ENCODE results near the gene SH3BGR.

Gene SH3BGR

GRCh38 chr21:39461419-39461818, 9.6 kb downstream of the SH3BGR start:
- no peak for DNase-seq

GRCh38 chr21:39463308-39463707, 11.5 kb downstream of the SH3BGR start:
- no peak for DNase-seq

GRCh38 chr21:39466584-39466983, 14.8 kb downstream of the SH3BGR start:
- no peak for DNase-seq

- no peak for DNase-seq
These were observed 16.0 kb downstream of the SH3BGR start for GRCh38 chr21:39467746-39468145.

- DNase-seq = no peak
These were observed 16.8 kb downstream of the SH3BGR start for GRCh38 chr21:39468559-39468958.

GRCh38 chr21:39471598-39471997, 19.8 kb downstream of the SH3BGR start:
- DNase-seq = no peak

- no peak for DNase-seq
These were observed 21.0 kb downstream of the SH3BGR start for GRCh38 chr21:39472786-39473185.

GRCh38 chr21:39474611-39475010, 22.8 kb downstream of the SH3BGR start:
- no peak for DNase-seq

GRCh38 chr21:39479164-39479813, 27.5 kb downstream of the SH3BGR start:
- DNase-seq = no peak

GRCh38 chr21:39479814-39480182, 28.0 kb downstream of the SH3BGR start:
- no peak for DNase-seq

- DNase-seq = no peak
These were observed 28.5 kb downstream of the SH3BGR start for GRCh38 chr21:39480271-39480670.

- DNase-seq = no peak
These were observed 30.1 kb downstream of the SH3BGR start for GRCh38 chr21:39481886-39482285.

- no peak for DNase-seq
These were observed 32.1 kb downstream of the SH3BGR start for GRCh38 chr21:39483917-39484316.

GRCh38 chr21:39484711-39485276, 33.0 kb downstream of the SH3BGR start:
- no peak for DNase-seq

- no peak for DNase-seq
These were observed 37.7 kb downstream of the SH3BGR start for GRCh38 chr21:39489380-39489924.

GRCh38 chr21:39499156-39499555, 47.4 kb downstream of the SH3BGR start:
- no peak for DNase-seq

GRCh38 chr21:39502631-39503030, 50.9 kb downstream of the SH3BGR start:
- no peak for DNase-seq

- DNase-seq = no peak
These were observed 51.5 kb downstream of the SH3BGR start for GRCh38 chr21:39503123-39503762.

GRCh38 chr21:39504230-39504629, 52.5 kb downstream of the SH3BGR start:
- DNase-seq = no peak

GRCh38 chr21:39510240-39510639, 58.5 kb downstream of the SH3BGR start:
- no peak for DNase-seq

- DNase-seq = no peak
These were observed 59.3 kb downstream of the SH3BGR start for GRCh38 chr21:39511102-39511501.

GRCh38 chr21:39513735-39514134, 62.0 kb downstream of the SH3BGR start:
- no peak for DNase-seq

GRCh38 chr21:39515684-39516472, 64.1 kb downstream of the SH3BGR start:
- no peak for DNase-seq
